ENCODE data around the gene KIF18A. TPM values are rescaled to one million over a fixed set of nuclear protein-coding genes. Genes with fewer than 3 reads are reported as not detected.
"Not testable (repeated sequence)": the region's sequence is repeated elsewhere in the genome, so short reads cannot be mapped to it uniquely, and the experiment has no call there.

KIF18A gene
- total and polyA plus RNA-seq, 8 donors, result 4.2 to 14.1 (median 7.2) TPM

- intact Hi-C loops (cut with DNase I), result no loop called here
- DNase-seq (no peak), ATAC-seq (no peak)
- Histone ChIP-seq H3K4me1 (no peaks in the 10 kb centered on the region), H3K9me3 (no peaks in the 10 kb centered on the region), H3K27ac (no peak overlapping the region), H3K4me3 (no peak overlapping the region), H3K27me3 (no peaks in the 10 kb centered on the region), H3K36me3 (peaks cover 0 to 3% of the 10 kb centered on the region in 2 donors)
- TF ChIP-seq CTCF (IDR thresholded peaks at IDR 0.05), result no peak
Measured at GRCh38 chr11:28089378-28089777, 18.6 kb downstream of the KIF18A start.

GRCh38 chr11:28087693-28088092 lies 20.3 kb downstream of the KIF18A start:
- H3K27ac ChIP-seq; ATAC-seq; H3K9me3 ChIP-seq; H3K4me3 ChIP-seq; H3K4me1 ChIP-seq; H3K27me3 ChIP-seq; DNase-seq; intact Hi-C loops (cut with DNase I); H3K36me3 ChIP-seq: not testable (repeated sequence)

- H3K27ac ChIP-seq; H3K4me1 ChIP-seq; H3K27me3 ChIP-seq; H3K9me3 ChIP-seq; DNase-seq; ATAC-seq; H3K4me3 ChIP-seq; H3K36me3 ChIP-seq; intact Hi-C loops (cut with DNase I): not testable (repeated sequence)
Measured at GRCh38 chr11:28087192-28087591, 20.8 kb downstream of the KIF18A start.

GRCh38 chr11:28086569-28086968 lies 21.4 kb downstream of the KIF18A start:
- H3K27ac ChIP-seq, result no peak overlapping the region
- H3K9me3 ChIP-seq, result no peaks in the 10 kb centered on the region
- DNase-seq, result no peak
- intact Hi-C loops (cut with DNase I), result no loop called here
- H3K36me3 ChIP-seq, result peaks cover 0 to 8% of the 10 kb centered on the region in 2 donors
- H3K27me3 ChIP-seq, result no peaks in the 10 kb centered on the region
- no peak for ATAC-seq
- H3K4me1 ChIP-seq, result no peaks in the 10 kb centered on the region
- H3K4me3 ChIP-seq, result no peak overlapping the region
- TF ChIP-seq CTCF (IDR thresholded peaks at IDR 0.05), result no peak

GRCh38 chr11:28083118-28083517 lies 24.8 kb downstream of the KIF18A start:
- no peak for TF ChIP-seq CTCF (IDR thresholded peaks at IDR 0.05)
- DNase-seq, result no peak
- H3K27ac ChIP-seq, result no peak overlapping the region
- no peak overlapping the region for H3K4me3 ChIP-seq
- intact Hi-C loops (cut with DNase I), result no loop called here
- H3K36me3 ChIP-seq, result peaks cover 0 to 14% of the 10 kb centered on the region in 2 donors
- no peaks in the 10 kb centered on the region for H3K4me1 ChIP-seq
- ATAC-seq, result no peak
- no peaks in the 10 kb centered on the region for H3K9me3 ChIP-seq
- no peaks in the 10 kb centered on the region for H3K27me3 ChIP-seq

GRCh38 chr11:28077521-28077920 lies 30.4 kb downstream of the KIF18A start:
- intact Hi-C loops (cut with DNase I), result no loop called here
- no peak for DNase-seq

More at GRCh38 chr11:28077521-28077920, 30.4 kb downstream of the KIF18A start:
- TF ChIP-seq CTCF (IDR thresholded peaks at IDR 0.05), result no peak
- Histone ChIP-seq H3K27ac (no peak overlapping the region), H3K4me3 (no peak overlapping the region), H3K9me3 (no peaks in the 10 kb centered on the region), H3K27me3 (no peaks in the 10 kb centered on the region), H3K36me3 (peaks cover 0 to 15% of the 10 kb centered on the region in 2 donors), H3K4me1 (no peaks in the 10 kb centered on the region)
- no peak for ATAC-seq

All from left lung (tissue), 10 donors.